Activated T-cell treated with anti-CD3 and anti-CD28 coated beads, Interleukin-2, amount 50 U/mL, for 72 hours (primary cell): ENCODE results near the gene BAZ1B. TPM values are rescaled to one million over a fixed set of nuclear protein-coding genes. Genes with fewer than 3 reads are reported as not detected.

Source experiments
- ATAC-seq, 2 donors: fragments of 150-1000 bp; cut with Tn5 transposase; replicated peaks in 1 of 2; 2 replicates each; pipeline ENCODE4 v1.10.0; 2021; ENCODE audit warnings: moderate library complexity in 2 of 2, mild to moderate bottlenecking in 1 of 2
- DNase-seq, 2 donors: peaks; one replicate each; pipeline ENCODE4 v3.0.0; 2021 to 2022; ENCODE audit warnings: mixed read lengths in 1 of 2
- H3K27ac Mint-ChIP-seq: one replicate; pipeline ENCODE4 v1.8.0; 2022; ENCODE audit warnings: mild to moderate bottlenecking, moderate library complexity, mixed read lengths
- H3K27me3 Mint-ChIP-seq: one replicate; pipeline ENCODE4 v1.8.0; 2022; ENCODE audit warnings: low read depth, mixed read lengths
- H3K36me3 Mint-ChIP-seq, 2 donors: one replicate each; pipeline ENCODE4 v1.8.0; 2022; ENCODE audit warnings: mixed read lengths in 2 of 2, mild to moderate bottlenecking in 1 of 2; ENCODE audit not compliant: insufficient read depth in 2 of 2
- H3K4me1 Mint-ChIP-seq: one replicate; pipeline ENCODE4 v1.8.0; 2022; ENCODE audit warnings: low read depth, mixed read lengths
- H3K4me3 Mint-ChIP-seq, 2 donors: one replicate each; pipeline ENCODE4 v1.8.0; 2022; ENCODE audit warnings: mild to moderate bottlenecking in 2 of 2, mixed read lengths in 2 of 2, moderate library complexity in 2 of 2
- H3K9me3 Mint-ChIP-seq, 2 donors: one replicate each; pipeline ENCODE4 v1.8.0; 2022; ENCODE audit warnings: mixed read lengths in 2 of 2
- total RNA-seq, 2 donors: library from RNA; stranded (reverse); gene quantifications; one replicate each; pipeline ENCODE4 v1.2.3, GENCODE V29; 2022

BAZ1B gene
- total RNA-seq, 2 donors from 2014 or later, result 94.5 to 105 TPM

DNA sequence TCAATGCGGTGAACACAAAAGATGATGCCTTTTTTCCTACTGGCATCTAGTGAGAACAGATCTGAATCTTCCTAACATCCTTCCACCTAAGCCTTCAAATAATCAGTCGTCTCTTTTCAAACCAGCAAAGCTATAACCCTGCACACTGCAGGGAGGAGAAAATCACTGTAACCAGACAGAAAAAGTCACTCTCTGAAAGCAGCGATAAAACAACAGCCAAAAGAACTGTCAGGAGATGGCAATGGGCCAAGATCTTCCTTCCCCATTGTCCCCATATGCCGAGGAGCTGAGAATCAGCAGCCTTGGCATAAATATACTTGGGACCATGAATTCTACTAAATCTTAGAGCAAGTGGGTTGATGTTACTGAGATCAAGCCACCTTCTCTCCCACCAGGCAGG, 75.4 kb downstream of the BAZ1B start:
- H3K27ac Mint-ChIP-seq, result peak overlapping the region; percentile 21
- ATAC-seq, result no peak
- no peaks in the 10 kb centered on the region for H3K27me3 Mint-ChIP-seq
- H3K9me3 Mint-ChIP-seq, result no peaks in the 10 kb centered on the region
- H3K4me3 Mint-ChIP-seq, result no peak overlapping the region
- DNase-seq, result no peak
- H3K36me3 Mint-ChIP-seq, result peaks cover 9 to 60% of the 10 kb centered on the region in 2 donors
- H3K4me1 Mint-ChIP-seq, result no peaks in the 10 kb centered on the region

DNA sequence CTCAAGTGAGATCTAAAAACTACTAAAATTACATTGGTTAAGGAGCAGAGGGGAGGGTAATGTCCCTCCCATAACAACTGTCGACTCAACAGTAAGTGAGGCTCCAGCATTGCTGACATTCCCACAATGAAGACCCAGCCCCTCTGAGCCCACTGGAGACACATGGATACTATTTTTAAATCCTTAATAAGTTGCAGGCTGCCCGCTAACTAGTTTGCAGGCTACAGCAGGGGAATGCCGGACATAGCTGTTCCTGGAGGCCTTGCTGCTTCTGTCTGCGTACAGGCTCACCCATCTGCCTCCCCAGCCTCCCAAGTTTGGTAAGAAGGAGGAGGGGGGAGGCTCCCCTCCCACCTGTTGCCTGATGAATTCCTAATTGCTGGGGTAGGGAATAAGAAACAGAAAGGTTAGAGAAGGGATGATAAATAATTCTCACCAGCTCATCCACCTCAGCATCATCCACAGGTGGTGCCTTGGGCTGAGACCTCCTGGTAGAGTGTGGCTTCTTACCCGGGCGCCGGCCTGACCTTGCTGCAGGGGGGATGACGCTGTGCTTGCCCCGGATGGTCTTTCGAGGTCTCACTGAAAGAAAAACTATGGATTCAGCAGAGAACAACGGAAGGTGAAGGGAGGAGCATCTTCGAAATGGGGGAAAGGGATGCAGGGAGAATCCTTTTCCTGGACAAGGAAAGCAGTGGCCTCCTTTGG, 78.4 kb downstream of the BAZ1B start:
- Mint-ChIP-seq H3K4me3 (no peak overlapping the region), H3K36me3 (peaks cover 6 to 39% of the 10 kb centered on the region in 2 donors), H3K27ac (no peak overlapping the region), H3K9me3 (no peaks in the 10 kb centered on the region), H3K4me1 (no peaks in the 10 kb centered on the region), H3K27me3 (no peaks in the 10 kb centered on the region)
- ATAC-seq, result no peak
- no peak for DNase-seq

DNA sequence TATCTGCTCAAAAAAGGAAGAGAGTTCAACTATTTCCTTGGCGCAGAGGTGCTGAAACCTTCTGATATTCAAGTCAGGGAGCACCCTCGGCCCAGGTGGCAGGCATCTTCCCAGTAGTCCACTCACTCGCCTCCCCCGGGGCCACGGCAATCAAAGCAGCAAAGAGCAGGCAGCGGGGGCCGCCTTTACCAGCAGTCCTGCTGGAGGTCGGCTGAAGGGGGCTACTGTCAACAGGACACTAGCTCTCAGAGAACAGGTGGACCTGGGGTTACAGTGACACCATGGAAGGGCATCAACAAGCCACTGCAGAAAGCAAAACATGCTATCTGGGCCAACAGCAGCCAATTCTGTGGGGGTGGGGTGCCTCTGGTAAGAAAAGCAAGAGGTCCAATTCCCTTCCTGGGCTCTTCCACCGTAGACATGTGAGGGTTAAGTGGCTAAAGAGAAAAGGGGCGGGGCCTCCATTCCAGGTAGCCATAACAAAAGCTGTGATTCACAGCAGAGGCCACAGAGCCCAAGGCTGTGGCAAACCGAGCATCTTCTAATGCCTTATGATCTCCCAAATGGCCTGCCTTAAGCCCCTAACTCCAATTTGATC, 79.1 kb downstream of the BAZ1B start:
- no peaks in the 10 kb centered on the region for H3K27me3 Mint-ChIP-seq
- DNase-seq, result no peak
- no peak overlapping the region for H3K27ac Mint-ChIP-seq
- H3K36me3 Mint-ChIP-seq, result peaks cover 5 to 32% of the 10 kb centered on the region in 2 donors
- no peak overlapping the region for H3K4me3 Mint-ChIP-seq
- H3K9me3 Mint-ChIP-seq, result no peaks in the 10 kb centered on the region
- H3K4me1 Mint-ChIP-seq, result no peaks in the 10 kb centered on the region
- ATAC-seq, result no peak

DNA sequence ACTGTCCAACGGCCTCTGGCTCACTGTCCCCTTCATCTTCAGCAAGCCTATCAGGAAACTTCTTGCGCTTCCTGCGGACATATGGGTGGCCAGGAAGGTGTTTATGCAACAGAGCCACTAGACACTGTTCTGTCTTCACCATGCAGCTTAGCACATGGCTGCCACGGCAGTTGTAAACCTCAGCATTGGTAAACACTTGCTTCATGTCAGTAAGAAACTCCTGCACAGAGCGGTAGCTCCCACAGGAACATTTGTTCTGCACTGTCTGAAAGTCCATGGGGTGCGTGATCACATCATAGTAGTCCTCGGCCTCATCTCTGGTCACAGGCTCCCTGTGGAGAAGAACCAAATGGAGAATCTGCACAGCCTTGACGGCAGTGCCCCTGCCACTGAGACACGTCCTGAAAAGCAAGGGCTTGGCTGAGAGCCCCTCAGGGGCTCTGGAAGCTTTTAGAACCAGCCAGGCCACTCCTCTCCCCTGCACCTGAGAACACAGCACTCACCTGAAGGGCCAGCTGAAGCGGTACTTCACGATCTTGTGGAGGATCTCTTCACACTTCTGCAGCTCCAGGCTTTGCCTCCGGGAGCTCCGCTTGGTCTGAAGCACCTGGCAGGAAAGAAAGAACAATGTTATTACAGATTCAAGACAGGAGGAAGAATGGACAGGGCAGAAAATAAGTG, 79.7 kb downstream of the BAZ1B start:
- Mint-ChIP-seq H3K4me3 (no peak overlapping the region), H3K4me1 (no peaks in the 10 kb centered on the region), H3K27me3 (no peaks in the 10 kb centered on the region), H3K27ac (no peak overlapping the region), H3K9me3 (no peaks in the 10 kb centered on the region), H3K36me3 (peaks cover 5 to 27% of the 10 kb centered on the region in 2 donors)
- ATAC-seq (no peak), DNase-seq (no peak)

DNA sequence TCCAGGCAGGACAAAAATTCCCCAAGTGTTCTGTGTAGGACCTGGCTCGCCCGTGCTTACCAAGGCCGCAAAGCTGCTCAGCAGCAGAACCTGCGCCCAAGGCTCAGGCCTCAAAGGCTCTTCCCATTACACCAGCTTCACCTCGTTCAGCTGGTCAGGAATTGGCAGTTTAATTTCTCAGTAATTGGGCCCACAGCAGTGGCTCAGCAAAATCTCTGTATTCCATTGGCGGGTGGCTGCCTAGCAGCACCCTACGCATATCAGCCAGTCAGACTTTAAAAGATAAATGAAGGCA, 82.7 kb downstream of the BAZ1B start:
- peaks cover 7% of the 10 kb centered on the region for H3K27me3 Mint-ChIP-seq
- H3K36me3 Mint-ChIP-seq, result peaks cover 2 to 13% of the 10 kb centered on the region in 2 donors
- no peaks in the 10 kb centered on the region for H3K9me3 Mint-ChIP-seq

DNA sequence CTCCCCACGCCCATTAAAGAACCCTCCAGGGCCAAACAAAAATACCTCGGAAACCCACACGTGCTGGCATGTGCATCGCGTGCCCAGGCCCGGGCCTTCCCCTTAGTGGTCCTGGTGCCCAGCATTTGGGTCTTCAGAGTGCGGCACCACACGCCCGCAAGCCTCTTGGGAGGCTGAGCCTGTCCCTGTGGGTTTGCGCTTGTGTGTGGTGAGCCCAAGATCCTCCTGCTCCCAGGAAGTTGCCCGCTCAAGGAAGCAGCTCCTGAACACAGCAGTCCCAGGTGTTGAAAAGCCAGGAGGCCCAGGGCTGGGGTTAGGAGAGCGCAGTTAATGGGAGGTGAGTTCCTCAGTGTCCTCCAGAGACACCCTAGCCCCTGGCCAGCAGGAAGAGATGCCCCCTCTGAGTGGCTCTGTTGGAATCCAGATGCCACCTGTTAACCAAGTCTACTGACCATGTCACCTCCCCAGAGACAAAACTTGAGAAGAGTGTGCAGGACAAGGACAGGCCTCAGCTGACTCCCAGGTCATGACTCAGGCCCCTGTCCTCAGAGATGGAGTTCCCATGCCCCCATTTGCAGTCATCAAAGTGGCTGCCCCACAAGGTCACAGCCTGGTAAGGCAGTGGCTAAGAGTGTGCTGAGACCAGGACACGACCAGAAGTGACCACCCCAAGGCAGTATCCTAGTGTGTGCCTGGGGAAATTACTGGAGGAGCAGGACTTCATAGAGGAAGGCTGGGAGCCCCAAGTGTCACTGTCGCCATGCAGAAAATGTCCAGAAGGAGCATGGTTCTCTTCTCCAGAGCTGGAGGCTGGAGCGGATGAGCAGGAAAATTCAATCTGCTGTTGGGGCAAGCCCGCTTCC, 83.3 kb downstream of the BAZ1B start:
- Mint-ChIP-seq H3K4me1 (no peaks in the 10 kb centered on the region), H3K4me3 (no peak overlapping the region), H3K36me3 (peaks cover 2 to 13% of the 10 kb centered on the region in 2 donors), H3K27me3 (peaks cover 7% of the 10 kb centered on the region), H3K27ac (no peak overlapping the region), H3K9me3 (no peaks in the 10 kb centered on the region)
- DNase-seq (no peak), ATAC-seq (no peak)

More for the DNA sequence above, 82.7 kb downstream of the BAZ1B start:
- no peak for ATAC-seq
- Mint-ChIP-seq H3K27ac (no peak overlapping the region), H3K4me1 (no peaks in the 10 kb centered on the region), H3K4me3 (no peak overlapping the region)
- DNase-seq, result no peak

DNA sequence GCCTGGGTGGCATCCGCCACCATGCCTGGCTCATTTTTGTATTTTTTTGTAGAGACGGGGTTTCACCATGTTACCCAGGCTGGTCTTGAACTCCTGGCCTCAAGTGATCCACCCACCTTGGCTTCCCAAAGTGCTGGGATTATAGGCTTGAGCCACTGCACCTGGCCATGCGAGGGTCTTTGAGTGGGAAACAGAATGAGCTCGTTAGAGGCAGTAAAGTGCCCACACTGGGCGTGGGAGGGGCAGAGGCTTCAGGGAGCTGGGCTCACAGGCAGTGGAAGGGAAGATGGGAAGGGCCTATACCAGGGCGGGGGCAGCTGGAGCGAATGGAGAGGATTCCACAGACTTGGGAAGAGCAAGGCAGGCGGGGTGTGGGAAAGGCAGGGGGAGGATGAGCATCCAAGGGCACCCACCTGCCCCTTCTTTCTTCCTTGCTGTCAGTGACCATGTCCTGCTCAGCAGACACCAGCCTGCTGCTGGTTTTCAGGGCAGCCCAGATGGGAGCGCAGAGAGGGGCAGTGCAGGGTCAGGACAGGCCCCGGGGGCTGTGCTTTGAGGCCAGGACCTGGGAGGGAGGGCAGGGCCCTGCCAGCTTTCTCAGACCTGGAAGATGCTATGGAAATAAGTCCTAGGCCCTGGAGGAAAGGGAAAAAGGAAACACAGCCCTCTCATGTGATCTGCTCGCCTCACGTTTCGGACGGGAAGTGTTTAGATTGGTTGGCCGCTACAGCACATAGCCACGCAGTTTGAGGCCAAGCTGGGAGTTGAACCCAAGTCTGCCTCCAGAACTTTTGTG, 84.3 kb downstream of the BAZ1B start:
- ATAC-seq (no peak), DNase-seq (no peak)
- Mint-ChIP-seq H3K36me3 (peaks cover 2 to 15% of the 10 kb centered on the region in 2 donors), H3K4me1 (no peaks in the 10 kb centered on the region), H3K4me3 (no peak overlapping the region), H3K27me3 (peaks cover 7% of the 10 kb centered on the region), H3K27ac (no peak overlapping the region), H3K9me3 (no peaks in the 10 kb centered on the region)

DNA sequence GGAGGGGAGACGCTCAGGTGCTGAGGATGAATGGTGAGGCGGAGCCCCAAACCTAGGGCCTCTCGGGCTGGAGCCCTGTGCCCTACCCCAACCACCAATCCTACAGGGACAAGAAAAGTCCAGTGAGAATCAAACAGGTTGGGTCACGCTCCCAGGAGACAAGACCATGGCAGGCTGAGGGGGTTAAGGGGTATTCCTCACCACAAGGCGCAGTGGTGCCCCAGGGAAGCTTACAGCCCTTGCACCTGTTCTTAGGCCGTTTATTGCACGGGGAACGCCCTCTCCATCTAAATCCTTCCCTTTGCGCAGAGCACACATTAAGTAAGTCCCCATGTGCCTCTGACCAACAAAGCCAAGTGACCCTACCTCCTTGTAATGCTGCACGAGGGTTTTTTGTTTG, 85.0 kb downstream of the BAZ1B start:
- peaks cover 0 to 10% of the 10 kb centered on the region in 2 donors for H3K36me3 Mint-ChIP-seq
- H3K27me3 Mint-ChIP-seq, result peaks cover 7% of the 10 kb centered on the region
- no peaks in the 10 kb centered on the region for H3K4me1 Mint-ChIP-seq
- DNase-seq, result no peak
- no peaks in the 10 kb centered on the region for H3K9me3 Mint-ChIP-seq
- no peak overlapping the region for H3K4me3 Mint-ChIP-seq
- no peak for ATAC-seq
- H3K27ac Mint-ChIP-seq, result no peak overlapping the region

DNA sequence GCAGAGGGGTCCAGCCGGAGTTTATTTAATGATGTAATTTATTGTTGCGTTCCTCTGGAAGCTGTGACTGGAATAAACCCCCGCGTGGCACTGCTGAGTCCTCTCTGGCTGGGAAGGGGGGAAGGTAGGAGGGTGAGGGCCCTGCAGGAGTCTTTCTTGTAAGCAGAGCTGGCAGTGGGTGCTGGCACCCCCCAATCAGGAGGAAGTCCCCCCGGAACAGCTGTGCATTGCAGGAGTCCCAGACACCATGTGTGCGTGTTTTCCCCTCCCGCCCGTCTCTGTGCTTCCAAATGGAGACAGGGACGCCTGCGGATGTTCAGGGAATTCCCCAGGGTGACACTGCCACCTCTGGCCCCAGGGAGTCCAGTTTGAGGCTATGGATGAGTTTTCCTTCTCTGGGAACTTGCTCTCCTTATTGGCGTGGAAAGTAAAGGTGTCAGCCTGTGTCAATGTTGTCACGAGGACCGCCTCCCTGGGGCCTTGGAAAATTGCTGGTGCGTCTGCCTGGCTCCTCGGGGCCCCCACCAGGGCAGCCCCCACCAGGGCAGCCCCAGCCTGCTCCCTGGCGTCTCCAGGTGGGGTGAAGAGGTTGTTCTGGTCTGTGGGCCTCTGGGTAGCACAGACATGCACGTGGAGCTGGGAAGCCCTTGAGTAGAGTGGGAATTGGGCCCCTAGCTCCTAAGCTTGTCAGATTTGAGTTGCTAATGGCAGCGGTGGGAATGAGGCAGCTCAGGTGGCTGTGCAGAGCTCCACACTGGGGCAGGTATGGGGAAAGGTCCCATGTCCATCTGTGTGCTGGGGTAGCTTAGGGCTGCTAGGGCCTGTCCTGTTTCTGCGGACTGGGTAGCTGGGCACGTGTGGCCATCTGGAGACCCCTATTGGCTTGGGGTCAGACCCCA, 85.8 kb downstream of the BAZ1B start:
- Mint-ChIP-seq H3K4me1 (no peaks in the 10 kb centered on the region), H3K9me3 (no peaks in the 10 kb centered on the region), H3K36me3 (peaks cover 0 to 9% of the 10 kb centered on the region in 2 donors), H3K4me3 (no peak overlapping the region), H3K27me3 (peaks cover 7% of the 10 kb centered on the region), H3K27ac (no peak overlapping the region)
- no peak for DNase-seq
- ATAC-seq, result no peak

DNA sequence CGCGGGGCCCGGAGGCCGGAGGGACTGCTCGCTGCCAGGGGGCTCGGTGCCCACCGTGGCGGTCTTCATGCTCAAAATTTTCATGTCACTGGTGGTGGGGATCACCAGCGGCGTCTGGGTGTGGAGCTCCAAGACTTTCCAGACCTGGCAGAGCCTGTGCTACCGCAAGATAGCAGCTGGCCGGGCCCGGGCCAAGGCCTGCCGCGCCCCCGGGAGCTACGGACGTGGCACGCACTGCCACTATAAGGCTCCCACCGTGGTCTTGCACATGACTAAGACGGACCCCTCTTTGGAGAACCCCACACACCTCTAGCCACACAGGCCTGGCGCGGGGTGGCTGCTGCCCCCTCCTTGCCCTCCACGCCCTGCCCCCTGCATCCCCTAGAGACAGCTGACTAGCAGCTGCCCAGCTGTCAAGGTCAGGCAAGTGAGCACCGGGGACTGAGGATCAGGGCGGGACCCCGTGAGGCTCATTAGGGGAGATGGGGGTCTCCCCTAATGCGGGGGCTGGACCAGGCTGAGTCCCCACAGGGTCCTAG, 86.6 kb downstream of the BAZ1B start:
- H3K36me3 Mint-ChIP-seq, result peaks cover 0 to 9% of the 10 kb centered on the region in 2 donors
- ATAC-seq, result no peak
- H3K27me3 Mint-ChIP-seq, result peaks cover 7% of the 10 kb centered on the region
- no peaks in the 10 kb centered on the region for H3K4me1 Mint-ChIP-seq
- DNase-seq, result no peak
- no peaks in the 10 kb centered on the region for H3K9me3 Mint-ChIP-seq
- H3K27ac Mint-ChIP-seq, result no peak overlapping the region
- peak overlapping the region in 1 of 2 donors; percentile 62 for H3K4me3 Mint-ChIP-seq

DNA sequence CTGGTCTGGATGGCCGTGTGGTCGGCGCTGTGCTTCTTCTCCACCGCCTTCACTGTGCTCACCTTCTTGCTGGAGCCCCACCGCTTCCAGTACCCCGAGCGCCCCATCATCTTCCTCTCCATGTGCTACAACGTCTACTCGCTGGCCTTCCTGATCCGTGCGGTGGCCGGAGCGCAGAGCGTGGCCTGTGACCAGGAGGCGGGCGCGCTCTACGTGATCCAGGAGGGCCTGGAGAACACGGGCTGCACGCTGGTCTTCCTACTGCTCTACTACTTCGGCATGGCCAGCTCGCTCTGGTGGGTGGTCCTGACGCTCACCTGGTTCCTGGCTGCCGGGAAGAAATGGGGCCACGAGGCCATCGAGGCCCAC, 87.4 kb downstream of the BAZ1B start:
- ATAC-seq, result no peak
- peak overlapping the region; percentile 62 to 76 for H3K4me3 Mint-ChIP-seq
- no peak for DNase-seq
- H3K9me3 Mint-ChIP-seq, result no peaks in the 10 kb centered on the region
- no peaks in the 10 kb centered on the region for H3K4me1 Mint-ChIP-seq
- no peak overlapping the region for H3K27ac Mint-ChIP-seq
- peaks cover 0 to 7% of the 10 kb centered on the region in 2 donors for H3K36me3 Mint-ChIP-seq
- H3K27me3 Mint-ChIP-seq, result peaks cover 7% of the 10 kb centered on the region
